ENCODE measurements around the gene TMEM35B.

TMEM35B gene

GRCh38 chr1:34984793-34985608 is at the start of gene TMEM35B:
Gene TMEM35B, minus strand, starts transcription at chr1:34985347. Its CDS starts 42 bp downstream, at chr1:34985305.
- Histone ChIP-seq H3K4me3 (peak within 1 kb of the TSS; percentile 50), H3K9me3 (no peaks in the 10 kb centered on the region), H3K4me1 (peaks cover 17% of the 10 kb centered on the region), H3K27me3 (ENCODE audit: low read depth) (no peaks in the 10 kb centered on the region), H3K36me3 (replicated peaks) (no peaks in the 10 kb centered on the region; the same call in 1 of the 2 replicates)
- peak; percentile 15 to 70 for DNase-seq (ENCODE audit: low spot score in 2 of 2)
- in situ Hi-C loops (cut with MboI; ENCODE audit: low sequenced_read_pairs), result no loop called here

- in situ Hi-C loops (cut with MboI; ENCODE audit: low sequenced_read_pairs), result no loop called here
- Histone ChIP-seq H3K4me1 (peaks cover 6% of the 10 kb centered on the region; the same call in 1 of the 2 replicates), H3K4me3 (no peak overlapping the region), H3K9me3 (peaks cover 13% of the 10 kb centered on the region), H3K27me3 (ENCODE audit: low read depth) (no peaks in the 10 kb centered on the region), H3K36me3 (replicated peaks) (peaks cover 3% of the 10 kb centered on the region; the same call in 1 of the 2 replicates)
- DNase-seq (ENCODE audit: low spot score in 2 of 2), result no peak
These were observed 48.2 kb upstream of the TMEM35B start for GRCh38 chr1:35033346-35033745.

GRCh38 chr1:35032384-35032739 is 47.2 kb upstream of the TMEM35B start:
- peak overlapping the region; percentile 57 for H3K4me3 ChIP-seq
- H3K36me3 ChIP-seq (replicated peaks), result peaks cover 3% of the 10 kb centered on the region
- peaks cover 6% of the 10 kb centered on the region; the same call in 1 of the 2 replicates for H3K4me1 ChIP-seq
- H3K27me3 ChIP-seq (ENCODE audit: low read depth), result no peaks in the 10 kb centered on the region
- peaks cover 13% of the 10 kb centered on the region for H3K9me3 ChIP-seq
- in situ Hi-C loops (cut with MboI; ENCODE audit: low sequenced_read_pairs), result no loop called here
- DNase-seq (ENCODE audit: low spot score in 2 of 2), result no peak

- Histone ChIP-seq H3K4me1 (peaks cover 6% of the 10 kb centered on the region; the same call in 1 of the 2 replicates), H3K36me3 (replicated peaks) (peaks cover 3% of the 10 kb centered on the region), H3K9me3 (peaks cover 13% of the 10 kb centered on the region), H3K4me3 (peak overlapping the region; percentile 57), H3K27me3 (ENCODE audit: low read depth) (no peaks in the 10 kb centered on the region)
- peak; percentile 22 to 43 for DNase-seq (ENCODE audit: low spot score in 2 of 2)
- in situ Hi-C loops (cut with MboI; ENCODE audit: low sequenced_read_pairs), result no loop called here
These were observed 45.8 kb upstream of the TMEM35B start for GRCh38 chr1:35030756-35031446.

- in situ Hi-C loops (cut with MboI; ENCODE audit: low sequenced_read_pairs), result no loop called here
- Histone ChIP-seq H3K36me3 (replicated peaks) (peaks cover 3% of the 10 kb centered on the region), H3K4me3 (peak overlapping the region; percentile 57), H3K9me3 (peaks cover 13% of the 10 kb centered on the region), H3K4me1 (peaks cover 6% of the 10 kb centered on the region; the same call in 1 of the 2 replicates), H3K27me3 (ENCODE audit: low read depth) (no peaks in the 10 kb centered on the region)
- DNase-seq (ENCODE audit: low spot score in 2 of 2), result no peak
These were observed 45.2 kb upstream of the TMEM35B start for GRCh38 chr1:35030338-35030737.

- peaks cover 13% of the 10 kb centered on the region for H3K9me3 ChIP-seq
- in situ Hi-C loops (cut with MboI; ENCODE audit: low sequenced_read_pairs), result no loop called here
- peaks cover 3% of the 10 kb centered on the region for H3K36me3 ChIP-seq (replicated peaks)
- no peaks in the 10 kb centered on the region for H3K27me3 ChIP-seq (ENCODE audit: low read depth)
- peaks cover 6% of the 10 kb centered on the region; the same call in 1 of the 2 replicates for H3K4me1 ChIP-seq
- DNase-seq (ENCODE audit: low spot score in 2 of 2), result no peak
- no peak overlapping the region; the same call in 1 of the 2 replicates for H3K4me3 ChIP-seq
These were observed 44.6 kb upstream of the TMEM35B start for GRCh38 chr1:35029761-35030160.

- peaks cover under 1% of the 10 kb centered on the region; the same call in 1 of the 2 replicates for H3K36me3 ChIP-seq (replicated peaks)
These were observed 31.3 kb upstream of the TMEM35B start for GRCh38 chr1:35016406-35016805.

GRCh38 chr1:35014486-35014885 is 29.3 kb upstream of the TMEM35B start:
- in situ Hi-C loops (cut with MboI; ENCODE audit: low sequenced_read_pairs), result no loop called here
- peaks cover 10% of the 10 kb centered on the region for H3K36me3 ChIP-seq (replicated peaks)
- no peaks in the 10 kb centered on the region for H3K9me3 ChIP-seq
- H3K27me3 ChIP-seq (ENCODE audit: low read depth), result no peaks in the 10 kb centered on the region
- no peak overlapping the region for H3K4me3 ChIP-seq
- peaks cover 11% of the 10 kb centered on the region; the same call in 1 of the 2 replicates for H3K4me1 ChIP-seq
- DNase-seq (ENCODE audit: low spot score in 2 of 2), result no peak

More at GRCh38 chr1:35016406-35016805, 31.3 kb upstream of the TMEM35B start:
- Histone ChIP-seq H3K4me3 (no peak overlapping the region), H3K4me1 (peaks cover 11% of the 10 kb centered on the region; the same call in 1 of the 2 replicates), H3K27me3 (ENCODE audit: low read depth) (no peaks in the 10 kb centered on the region), H3K9me3 (no peaks in the 10 kb centered on the region)
- no peak for DNase-seq (ENCODE audit: low spot score in 2 of 2)
- in situ Hi-C loops (cut with MboI; ENCODE audit: low sequenced_read_pairs), result no loop called here

GRCh38 chr1:35005711-35006110 is 20.6 kb upstream of the TMEM35B start:
- H3K4me3 ChIP-seq, result no peak overlapping the region
- in situ Hi-C loops (cut with MboI; ENCODE audit: low sequenced_read_pairs), result no loop called here
- H3K27me3 ChIP-seq (ENCODE audit: low read depth), result no peaks in the 10 kb centered on the region
- DNase-seq (ENCODE audit: low spot score in 2 of 2), result no peak
- H3K4me1 ChIP-seq, result no peaks in the 10 kb centered on the region; the same call in none of the 2 replicates
- peaks cover 37% of the 10 kb centered on the region for H3K36me3 ChIP-seq (replicated peaks)
- H3K9me3 ChIP-seq, result no peaks in the 10 kb centered on the region

GRCh38 chr1:35001743-35002142 is 16.6 kb upstream of the TMEM35B start:
- H3K27me3 ChIP-seq (ENCODE audit: low read depth), result no peaks in the 10 kb centered on the region
- H3K9me3 ChIP-seq, result no peaks in the 10 kb centered on the region
- DNase-seq (ENCODE audit: low spot score in 2 of 2), result no peak
- no peaks in the 10 kb centered on the region for H3K4me1 ChIP-seq
- H3K4me3 ChIP-seq, result no peak overlapping the region
- peaks cover 28% of the 10 kb centered on the region for H3K36me3 ChIP-seq (replicated peaks)
- in situ Hi-C loops (cut with MboI; ENCODE audit: low sequenced_read_pairs), result no loop called here

GRCh38 chr1:34994878-34995277 is 9.7 kb upstream of the TMEM35B start:
- in situ Hi-C loops (cut with MboI; ENCODE audit: low sequenced_read_pairs), result no loop called here
- no peaks in the 10 kb centered on the region for H3K36me3 ChIP-seq (replicated peaks)
- no peak for DNase-seq (ENCODE audit: low spot score in 2 of 2)
- H3K27me3 ChIP-seq (ENCODE audit: low read depth), result no peaks in the 10 kb centered on the region
- H3K9me3 ChIP-seq, result no peaks in the 10 kb centered on the region
- H3K4me1 ChIP-seq, result no peaks in the 10 kb centered on the region
- H3K4me3 ChIP-seq, result no peak overlapping the region

GRCh38 chr1:34988581-34988980 is 3.4 kb upstream of the TMEM35B start:
- Histone ChIP-seq H3K4me3 (no peak overlapping the region), H3K9me3 (no peaks in the 10 kb centered on the region), H3K4me1 (peaks cover 17% of the 10 kb centered on the region), H3K36me3 (replicated peaks) (no peaks in the 10 kb centered on the region; the same call in 1 of the 2 replicates), H3K27me3 (ENCODE audit: low read depth) (no peaks in the 10 kb centered on the region)
- DNase-seq (ENCODE audit: low spot score in 2 of 2), result no peak
- in situ Hi-C loops (cut with MboI; ENCODE audit: low sequenced_read_pairs), result no loop called here

GRCh38 chr1:34988147-34988546 is 3.0 kb upstream of the TMEM35B start:
- Histone ChIP-seq H3K36me3 (replicated peaks) (no peaks in the 10 kb centered on the region; the same call in 1 of the 2 replicates), H3K4me1 (peaks cover 17% of the 10 kb centered on the region), H3K27me3 (ENCODE audit: low read depth) (no peaks in the 10 kb centered on the region), H3K9me3 (no peaks in the 10 kb centered on the region), H3K4me3 (no peak overlapping the region)
- in situ Hi-C loops (cut with MboI; ENCODE audit: low sequenced_read_pairs), result no loop called here
- DNase-seq (ENCODE audit: low spot score in 2 of 2), result no peak

GRCh38 chr1:34987018-34987417 is 1.9 kb upstream of the TMEM35B start:
- Histone ChIP-seq H3K9me3 (no peaks in the 10 kb centered on the region), H3K27me3 (ENCODE audit: low read depth) (no peaks in the 10 kb centered on the region), H3K4me3 (no peak overlapping the region), H3K4me1 (peaks cover 17% of the 10 kb centered on the region), H3K36me3 (replicated peaks) (no peaks in the 10 kb centered on the region; the same call in 1 of the 2 replicates)
- in situ Hi-C loops (cut with MboI; ENCODE audit: low sequenced_read_pairs), result no loop called here
- no peak for DNase-seq (ENCODE audit: low spot score in 2 of 2)
